D341Med (cell line): ENCODE measurements around the gene UGGT1.
"Not testable (repeated sequence)": the region's sequence is repeated elsewhere in the genome, so short reads cannot be mapped to it uniquely, and the experiment has no call there.

Experiments
- DNase-seq: peaks from one replicate; pipeline ENCODE4 v3.0.0; 2012; ENCODE audit warnings: low spot score

The UGGT1 gene

DNA sequence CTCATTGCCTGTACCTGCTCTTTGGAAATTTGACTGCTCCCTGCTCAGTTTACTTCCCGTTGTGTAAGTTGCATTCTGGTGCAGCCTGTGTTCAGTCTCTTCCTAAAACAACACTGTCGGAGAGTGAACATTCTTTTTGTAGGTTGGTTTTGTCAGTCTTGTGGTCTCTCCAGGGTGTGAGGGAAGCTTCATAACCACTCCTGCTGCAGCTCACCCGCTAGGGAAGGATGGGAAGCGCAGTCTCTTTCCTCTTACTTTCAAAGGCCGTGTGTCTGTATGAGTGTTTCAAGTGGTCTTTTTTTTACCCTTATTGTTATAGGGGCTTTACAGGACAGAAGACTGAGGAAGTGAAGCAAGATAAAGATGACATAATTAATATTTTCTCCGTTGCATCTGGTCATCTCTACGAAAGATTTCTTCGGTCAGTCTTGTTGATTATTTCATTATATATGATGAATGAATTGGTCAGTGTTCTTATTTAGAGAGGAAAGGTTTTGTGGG lies 87.2 kb downstream of the UGGT1 start:
- DNase-seq = no peak

DNA sequence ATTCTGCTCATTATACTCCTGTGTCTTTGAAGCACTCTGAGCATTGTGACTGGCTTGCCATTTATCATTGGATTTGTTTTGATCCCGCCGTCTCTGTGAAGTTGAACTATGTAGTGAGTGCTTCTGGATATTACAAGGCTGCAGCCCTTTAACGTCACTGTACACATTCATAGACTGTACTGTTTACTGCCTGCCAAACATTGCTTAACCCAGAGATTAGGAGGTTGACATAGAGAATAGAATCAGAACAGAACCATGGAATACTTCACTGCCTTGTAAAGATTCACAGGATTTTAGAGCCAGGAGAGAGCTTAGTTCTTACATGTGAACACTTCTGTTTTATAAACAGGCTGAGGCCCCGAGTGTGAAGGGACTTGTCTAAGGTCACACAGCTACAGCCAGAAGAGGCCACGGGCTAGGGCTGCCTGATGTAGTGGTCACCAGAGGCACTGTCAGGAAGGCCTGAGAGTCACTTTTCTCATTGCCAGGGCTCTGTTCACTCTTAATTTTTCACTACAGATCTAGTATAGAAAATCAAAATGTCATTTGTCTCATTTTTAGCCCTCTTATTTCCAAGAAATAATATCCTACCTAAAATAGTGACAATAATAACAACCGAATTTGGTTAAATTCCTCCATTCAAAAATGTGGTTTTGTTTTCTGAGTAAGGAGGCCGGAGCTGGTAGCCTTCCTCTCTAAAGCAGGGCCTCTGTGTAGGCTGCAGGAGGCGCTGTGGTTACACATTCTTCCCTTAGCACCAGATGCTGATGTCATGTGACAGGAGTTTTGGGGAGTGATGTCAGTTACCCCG lies 87.9 kb downstream of the UGGT1 start:
- DNase-seq = peak; percentile 63

DNA sequence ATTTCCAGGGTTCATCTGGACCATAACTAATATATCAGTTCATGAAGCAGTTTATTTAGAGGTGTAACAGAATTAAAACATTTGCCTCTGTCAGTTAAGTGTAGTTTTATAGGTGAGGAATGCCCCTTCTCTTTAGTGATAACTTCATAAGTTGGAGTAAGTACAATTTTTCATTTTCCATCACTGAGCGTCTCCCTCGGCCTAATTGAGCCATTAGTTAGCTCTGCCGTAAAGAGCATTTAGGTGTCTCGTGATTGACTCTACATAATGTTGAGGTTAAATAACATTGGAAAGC lies 88.4 kb downstream of the UGGT1 start:
- DNase-seq = no peak

DNA sequence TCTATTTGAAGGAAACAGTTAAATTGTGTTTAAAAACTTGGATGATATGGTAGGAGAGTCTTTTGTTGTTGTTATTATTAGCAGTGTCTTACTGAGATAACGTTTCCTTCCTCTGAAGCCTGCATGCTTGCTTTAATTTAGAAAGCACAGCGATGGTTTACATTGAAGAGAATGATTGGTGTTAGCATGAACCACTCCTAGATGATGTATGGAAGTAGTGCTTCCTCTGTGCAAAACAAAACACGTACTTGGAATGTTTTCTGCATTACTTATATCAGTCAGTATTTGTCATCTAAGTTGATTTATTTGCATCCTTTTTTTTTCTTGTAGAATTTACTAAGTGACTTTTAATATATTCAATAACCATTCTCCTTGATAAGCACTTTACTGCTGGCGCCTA lies 89.0 kb downstream of the UGGT1 start:
- DNase-seq = no peak

DNA sequence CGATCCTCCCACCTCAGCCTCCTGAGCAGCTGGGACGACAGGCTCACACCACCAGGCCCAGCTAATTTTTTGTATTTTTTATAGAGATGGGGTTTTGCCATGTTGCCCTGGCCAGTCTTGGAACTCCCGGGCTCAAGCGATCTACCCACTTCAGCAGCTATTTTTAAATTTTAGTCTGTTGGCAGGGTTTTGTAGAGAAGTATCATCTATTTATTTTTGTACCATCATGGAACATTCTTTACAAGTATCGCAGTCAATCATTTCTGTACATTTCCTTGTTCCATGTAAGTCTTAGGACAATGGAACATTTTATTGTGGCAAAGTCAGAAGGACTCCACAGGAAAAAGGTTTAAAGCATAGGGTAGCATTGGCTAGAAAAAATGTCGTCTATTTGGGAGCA lies 94.6 kb downstream of the UGGT1 start:
- no peak for DNase-seq

DNA sequence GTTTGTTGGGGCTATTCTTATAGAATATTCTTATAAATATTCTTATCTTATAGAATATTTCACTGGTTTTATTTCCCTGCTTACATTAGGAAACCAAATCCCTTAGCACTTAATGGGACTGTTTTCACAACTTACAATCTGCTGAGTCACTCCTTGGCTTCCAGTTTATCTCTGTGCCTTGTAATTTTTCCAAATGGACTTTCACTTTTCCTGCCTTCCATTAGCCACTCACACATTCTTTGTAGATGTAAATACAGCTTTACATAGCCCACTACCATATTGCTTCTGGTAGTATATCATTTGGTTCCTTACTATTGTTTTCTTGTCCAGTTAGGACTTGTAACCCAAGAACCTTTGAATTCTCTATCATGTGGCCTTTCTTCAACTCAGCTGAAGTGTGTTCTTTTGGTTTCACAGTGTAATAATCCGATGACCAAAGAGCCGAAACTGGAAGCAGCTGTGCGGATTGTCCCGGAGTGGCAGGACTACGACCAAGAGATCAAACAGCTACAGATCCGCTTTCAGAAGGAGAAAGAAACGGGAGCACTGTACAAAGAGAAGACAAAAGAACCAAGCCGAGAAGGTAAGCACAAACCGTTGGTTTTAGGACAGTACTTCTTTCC lies 96.1 kb downstream of the UGGT1 start:
- no peak for DNase-seq

DNA sequence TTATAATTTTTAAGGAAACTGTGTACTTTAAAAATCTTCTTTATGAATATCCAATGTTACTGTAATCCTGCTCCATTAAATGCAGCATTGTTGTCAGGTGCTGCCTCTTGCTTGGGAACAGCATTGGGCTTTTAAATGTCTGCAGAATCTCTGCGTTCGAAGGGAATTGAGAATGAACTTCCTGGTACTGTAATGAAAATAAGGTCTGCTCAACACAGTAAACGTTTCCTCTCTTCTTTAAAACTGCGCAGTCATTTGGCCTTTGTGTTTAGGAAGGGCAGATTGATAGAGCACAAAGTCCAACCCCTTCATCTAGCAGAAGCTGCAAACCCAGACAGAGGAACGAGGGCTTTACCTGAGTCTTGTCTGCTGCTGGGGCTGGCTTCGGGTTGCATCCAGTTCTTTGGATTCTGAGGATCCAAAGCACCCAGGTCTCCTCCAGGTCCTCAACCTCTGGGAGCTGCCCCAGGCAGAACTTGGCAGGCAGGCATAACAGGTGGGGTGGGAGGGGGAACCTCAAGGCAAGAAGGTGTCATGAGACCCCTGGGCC lies 104.5 kb downstream of the UGGT1 start:
- no peak for DNase-seq

DNA sequence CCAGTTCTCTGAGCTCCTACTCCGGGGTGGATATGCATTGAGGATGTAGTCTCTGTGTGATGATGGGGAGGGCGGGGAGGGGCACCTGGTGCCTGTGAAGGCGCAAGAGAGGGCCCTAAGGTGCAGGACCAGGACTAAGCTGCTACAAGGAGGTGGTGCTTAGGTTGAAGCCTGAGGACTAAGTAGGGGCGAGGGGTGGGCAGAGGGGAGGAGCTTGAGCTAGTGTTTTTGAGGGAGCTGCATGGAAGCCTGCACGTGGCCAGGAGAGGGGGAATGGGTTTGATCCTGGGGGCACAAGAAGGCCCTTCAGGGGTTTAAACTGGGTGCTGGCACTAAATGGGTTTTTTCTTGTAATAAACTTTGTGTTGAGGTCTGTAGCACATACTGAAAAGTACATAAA lies 105.0 kb downstream of the UGGT1 start:
- DNase-seq = no peak

DNA sequence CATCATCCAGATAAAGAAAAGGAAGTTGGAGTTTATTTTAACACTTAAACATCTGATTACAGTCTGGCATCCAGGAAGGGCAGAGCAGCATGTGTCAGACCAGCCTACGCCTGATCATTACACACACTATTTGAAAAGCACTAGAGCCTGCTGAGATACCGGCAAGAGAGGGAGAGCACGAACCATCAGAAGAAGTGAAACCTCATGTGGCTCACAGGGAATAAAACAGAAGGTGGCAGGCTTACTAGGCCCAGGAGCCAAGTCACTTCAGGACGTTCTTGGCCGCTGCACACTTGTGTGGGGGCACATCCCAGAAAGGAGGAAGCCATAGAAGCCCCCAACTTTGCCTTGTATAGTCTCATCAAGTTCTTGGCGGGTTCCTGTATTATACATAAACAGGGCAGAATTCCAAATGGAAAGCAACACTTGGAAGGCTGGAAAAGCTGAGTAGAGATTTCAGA lies 105.5 kb downstream of the UGGT1 start:
- no peak for DNase-seq

DNA sequence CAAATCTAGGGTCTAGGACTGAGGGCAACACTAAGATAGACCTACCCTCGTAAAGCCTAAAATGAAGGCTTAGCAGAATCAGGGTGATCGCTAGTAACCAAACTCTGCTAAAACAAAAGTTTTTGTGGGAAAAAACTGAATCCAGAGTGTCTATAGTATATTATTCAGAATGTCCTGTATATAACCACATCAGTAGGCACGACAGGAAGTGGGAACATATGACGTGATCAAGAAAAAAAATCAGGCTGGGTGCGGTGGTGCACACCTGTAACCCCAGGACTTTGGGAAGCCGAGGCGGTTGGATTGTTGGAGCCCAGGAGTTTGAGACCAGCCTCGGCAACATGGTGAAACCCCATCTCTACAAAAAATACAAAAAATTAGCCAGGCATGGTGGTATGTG lies 106.1 kb downstream of the UGGT1 start:
- no peak for DNase-seq

DNA sequence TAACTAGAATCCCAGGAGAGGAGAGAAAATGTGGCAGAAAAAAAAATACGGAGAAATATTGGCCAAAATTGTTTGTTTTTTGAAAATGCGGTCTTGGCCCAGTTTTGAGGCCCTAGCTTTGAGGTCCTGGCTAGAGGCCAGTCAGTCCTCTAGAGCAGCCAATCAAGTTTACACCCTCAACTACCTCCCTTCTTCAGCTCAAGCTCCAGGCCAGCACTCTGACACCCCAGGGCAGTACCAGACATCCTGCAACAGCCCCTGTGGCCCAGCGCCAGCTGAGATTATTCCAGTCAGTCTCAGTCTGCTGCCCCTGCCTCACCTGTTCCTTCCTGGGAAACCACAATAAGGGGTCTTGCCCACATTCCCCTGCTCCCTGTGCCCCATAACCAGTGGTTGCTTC lies 107.7 kb downstream of the UGGT1 start:
- no peak for DNase-seq

DNA sequence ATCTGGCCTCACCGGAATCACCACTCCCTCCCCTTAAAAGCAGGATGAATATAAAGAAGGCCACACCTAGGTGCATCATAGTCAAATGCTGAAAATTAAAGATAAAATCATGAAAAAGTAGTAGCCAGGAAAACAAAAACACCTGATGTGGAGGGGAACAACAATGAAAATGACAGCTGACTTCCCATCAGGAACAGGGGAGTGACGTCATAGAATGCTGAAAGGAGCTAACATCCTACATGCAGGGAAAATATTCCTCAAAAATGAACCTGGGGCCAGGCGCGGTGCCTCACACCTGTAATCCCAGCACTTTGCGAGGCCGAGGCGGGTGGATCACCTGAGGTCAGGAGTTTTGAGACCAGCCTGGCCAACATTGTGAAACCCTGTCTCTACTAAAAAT lies 108.1 kb downstream of the UGGT1 start:
- DNase-seq = no peak

DNA sequence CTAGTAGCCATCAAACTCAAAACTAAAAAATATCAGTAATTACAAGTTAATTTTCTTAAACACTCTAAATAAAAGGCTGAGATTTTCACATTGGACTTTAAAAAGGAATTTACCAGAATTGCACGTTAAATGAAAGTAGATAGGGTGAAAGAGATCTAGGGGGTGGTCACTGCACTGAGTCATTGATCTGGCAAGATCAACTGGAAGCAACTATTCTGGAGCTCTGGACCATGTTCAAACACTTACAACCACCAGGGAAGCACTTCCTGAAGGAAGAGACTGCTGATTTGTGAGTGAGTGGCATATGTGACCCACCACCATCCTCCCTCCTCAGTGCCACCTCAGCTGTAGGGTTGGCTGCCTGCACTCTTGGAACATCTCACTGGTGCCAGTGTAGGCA lies 111.8 kb downstream of the UGGT1 start:
- no peak for DNase-seq

DNA sequence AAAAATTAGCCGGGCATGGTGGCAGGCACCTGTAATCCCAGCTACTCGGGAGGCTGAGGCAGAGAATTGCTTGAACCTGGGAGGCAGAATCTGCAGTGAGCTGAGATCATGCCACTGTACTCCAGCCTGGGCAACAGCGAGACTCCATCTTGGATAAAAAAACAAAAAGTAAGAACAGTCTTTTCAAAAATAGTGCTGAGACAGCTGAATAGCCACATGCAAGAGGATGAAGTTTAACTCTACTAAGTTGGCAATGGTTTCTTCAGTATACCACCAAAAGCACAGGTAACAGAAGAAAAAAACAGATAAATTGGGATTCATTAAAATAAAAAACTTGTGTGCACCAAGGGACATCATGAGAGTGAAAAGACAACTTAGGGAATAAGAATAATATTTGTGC lies 115.2 kb downstream of the UGGT1 start:
- no peak for DNase-seq

DNA sequence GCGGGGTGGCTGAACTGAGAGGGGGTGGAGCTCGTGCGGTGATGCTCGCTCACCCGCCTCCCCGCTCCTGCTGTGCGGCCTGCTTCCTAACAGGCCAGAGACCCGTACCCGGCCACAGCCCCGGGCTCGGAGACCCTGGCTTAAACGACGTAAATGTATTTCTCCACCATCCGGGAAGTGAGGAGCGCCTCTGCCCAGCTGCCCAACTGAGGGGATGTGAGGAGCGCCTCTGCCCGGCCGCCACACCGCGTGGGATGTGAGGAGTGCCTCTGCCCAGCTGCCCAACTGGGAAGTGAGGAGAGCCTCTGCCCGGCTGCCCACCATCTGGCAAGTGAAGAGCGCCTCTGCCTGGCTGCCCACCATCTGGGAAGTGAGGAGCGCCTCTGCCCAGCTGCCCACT lies 117.0 kb downstream of the UGGT1 start:
- no peak for DNase-seq

DNA sequence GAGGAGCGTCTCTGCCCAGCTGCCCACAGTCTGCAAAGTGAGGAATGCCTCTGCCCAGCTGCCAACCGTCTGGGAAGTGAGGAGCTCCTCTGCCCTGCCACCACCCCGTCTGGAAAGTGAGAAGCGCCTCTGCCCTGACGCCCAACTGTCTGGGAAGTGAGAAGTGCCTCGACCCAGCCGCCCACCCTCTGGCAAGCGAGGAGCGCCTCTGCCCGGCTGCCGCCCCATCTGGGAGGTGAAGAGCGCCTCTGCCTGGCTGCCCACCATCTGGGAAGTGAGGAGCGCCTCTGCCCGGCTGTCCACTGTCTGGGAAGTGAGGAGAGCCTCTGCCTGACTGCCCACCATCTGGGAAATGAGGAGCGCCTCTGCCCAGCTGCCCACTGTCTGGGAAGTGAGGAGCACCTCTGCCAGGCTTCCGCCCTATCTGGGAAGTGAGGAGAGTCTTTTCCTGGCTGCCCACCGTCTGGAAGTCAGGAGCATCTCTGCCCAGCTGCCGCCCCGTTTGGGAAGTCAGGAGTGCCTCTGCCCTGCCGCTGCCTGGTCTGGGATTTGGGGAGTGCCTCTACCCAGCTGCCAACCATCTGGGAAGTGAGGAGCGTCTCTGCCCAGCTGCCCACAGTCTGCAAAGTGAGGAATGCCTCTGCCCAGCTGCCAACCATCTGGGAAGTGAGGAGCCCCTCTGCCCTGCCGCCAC lies 117.8 kb downstream of the UGGT1 start:
- not testable (repeated sequence) for DNase-seq

DNA sequence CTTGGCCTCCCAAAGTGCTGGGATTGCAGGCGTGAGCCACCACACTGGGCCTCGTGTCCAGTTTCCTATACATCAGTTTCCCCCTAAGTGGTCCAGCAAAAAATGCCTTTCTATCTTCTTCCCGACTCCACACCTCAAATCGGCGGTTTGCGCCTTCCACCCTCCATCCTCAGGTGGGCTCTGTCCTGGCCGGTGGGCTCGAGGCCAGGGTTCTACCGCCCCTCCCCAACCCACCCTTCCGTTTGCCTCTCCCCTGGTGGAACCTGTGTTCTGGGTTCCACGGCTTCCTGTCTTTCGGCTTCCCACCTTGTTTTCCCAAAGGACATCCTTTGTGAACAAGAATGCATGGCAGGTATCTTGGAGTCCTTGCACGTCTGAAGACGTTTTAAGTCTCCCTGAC lies 123.3 kb downstream of the UGGT1 start:
- no peak for DNase-seq

DNA sequence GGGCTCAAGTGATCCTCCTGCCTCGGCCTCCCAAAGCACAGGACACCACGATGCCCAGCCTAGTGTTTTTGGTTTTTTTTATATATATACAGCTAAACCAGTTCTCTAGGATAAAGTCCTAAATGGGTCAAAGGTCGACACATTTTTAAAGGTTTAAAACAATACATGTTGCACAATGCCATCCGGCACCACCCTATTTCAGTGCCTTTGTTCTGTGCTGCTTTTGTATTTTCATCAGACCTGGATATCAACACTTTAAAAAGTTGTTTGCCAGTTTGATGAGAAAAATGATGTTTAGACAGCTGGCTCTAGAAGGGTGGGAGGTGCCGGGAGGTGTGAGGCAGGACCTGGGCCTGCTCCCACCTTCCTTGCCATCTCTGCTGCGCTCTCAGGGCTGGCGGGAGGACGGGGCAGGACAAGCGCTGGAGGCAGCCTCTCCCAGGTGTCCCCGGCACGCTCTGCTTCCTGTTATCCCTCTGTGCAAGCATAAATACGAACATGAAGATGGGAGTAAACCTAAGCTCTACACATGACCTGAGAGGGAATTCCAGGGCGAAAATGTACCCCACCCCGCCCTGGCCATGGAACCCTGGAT lies 124.0 kb downstream of the UGGT1 start:
- DNase-seq = no peak

DNA sequence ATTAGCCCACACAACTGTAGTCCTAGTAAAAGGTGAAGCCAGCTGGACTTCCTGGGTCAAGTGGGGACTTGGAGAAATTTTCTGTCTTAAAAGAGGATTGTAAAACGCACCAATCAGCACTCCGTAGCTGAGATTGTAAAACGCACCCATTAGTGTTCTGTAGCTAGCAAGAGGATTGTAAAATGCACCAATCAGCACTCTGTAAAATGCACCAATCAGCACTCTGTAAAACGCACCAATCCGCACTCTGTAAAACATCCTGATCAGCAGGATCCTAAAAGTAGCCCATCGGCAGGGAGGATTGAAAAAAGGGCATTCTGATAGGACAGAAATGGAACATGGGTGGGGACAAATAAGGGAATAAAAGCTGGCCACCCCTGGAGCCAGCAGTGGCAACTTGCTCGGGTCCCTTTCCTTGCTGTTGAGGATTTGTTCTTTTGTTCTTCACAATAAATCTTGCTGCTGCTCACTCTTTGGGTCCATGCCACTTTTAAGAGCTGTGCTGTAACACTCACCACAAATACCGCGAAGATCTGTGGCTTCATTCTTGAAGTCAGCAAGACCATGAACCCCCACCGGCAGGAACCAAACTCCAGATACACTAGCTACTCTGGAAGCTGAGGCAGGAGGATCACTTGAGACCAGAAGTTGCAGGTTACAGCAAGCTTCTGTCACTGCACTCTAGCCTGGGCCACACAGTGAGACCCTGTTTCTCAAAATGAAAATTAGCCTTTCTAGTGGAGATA lies 125.1 kb downstream of the UGGT1 start:
- no peak for DNase-seq

DNA sequence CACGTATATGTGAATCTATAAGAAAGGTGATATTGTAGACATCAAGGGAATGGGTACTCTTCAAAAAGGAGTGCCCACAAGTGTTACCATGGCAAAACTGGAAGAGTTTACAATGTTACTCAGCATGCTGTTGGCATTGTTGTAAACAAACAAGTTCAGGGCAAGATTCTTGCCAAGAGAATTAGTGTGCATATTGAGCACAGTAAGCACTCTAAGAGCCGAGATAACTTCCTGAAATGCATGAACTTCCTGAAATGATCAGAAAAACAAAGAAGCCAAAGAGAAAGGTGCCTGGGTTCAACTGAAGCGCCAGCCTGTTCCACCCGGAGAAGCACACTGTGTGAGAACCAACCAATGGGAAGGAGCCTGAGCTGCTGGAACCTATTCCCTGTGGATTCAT lies 126.7 kb downstream of the UGGT1 start:
- no peak for DNase-seq

DNA sequence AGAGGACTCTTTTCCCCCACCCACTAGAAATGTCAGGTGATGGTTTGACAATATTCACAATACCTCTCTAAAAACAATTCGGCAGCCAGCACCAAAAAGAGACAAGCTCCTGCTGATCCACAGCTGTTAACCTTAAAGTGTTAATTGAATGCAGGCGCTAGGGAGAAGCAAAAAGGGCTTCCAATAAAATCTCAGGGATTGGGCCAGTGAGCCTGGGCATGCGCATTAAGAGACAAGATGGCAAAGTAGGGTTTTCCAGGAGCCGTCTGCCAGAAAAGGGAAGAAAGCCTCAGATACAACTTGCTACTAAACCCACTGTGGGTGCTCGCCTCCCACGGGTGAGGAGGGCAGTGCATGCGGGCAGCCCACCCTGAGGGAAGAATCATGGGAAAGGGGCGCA lies 128.9 kb downstream of the UGGT1 start:
- DNase-seq = no peak

DNA sequence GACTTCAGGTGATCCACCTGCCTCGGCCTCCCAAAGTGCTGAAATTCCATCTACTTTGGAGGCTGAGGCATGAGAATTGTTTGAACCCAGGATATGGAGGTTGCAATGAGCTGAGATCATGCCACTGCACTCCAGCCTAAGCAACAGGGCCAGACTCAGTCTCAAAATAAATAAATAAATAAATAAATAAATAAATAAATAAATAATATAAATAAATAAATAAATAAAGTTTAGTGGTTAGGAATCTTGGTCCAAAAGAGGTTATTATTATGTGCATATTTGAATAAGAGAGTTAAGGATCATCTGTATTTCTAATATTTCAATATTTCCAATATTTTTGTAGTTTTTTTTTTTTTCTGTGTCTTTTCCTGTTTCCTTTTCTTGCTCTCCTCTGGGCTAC lies 136.9 kb downstream of the UGGT1 start:
- no peak for DNase-seq
